HepG2 (cell line): Measurements from ENCODE around the gene LIME1. TPM values are rescaled to one million over a fixed set of nuclear protein-coding genes. Genes with fewer than 3 reads are reported as not detected.

ENCODE experiments used
- AKAP8 ChIP-seq: sonication (generic); formaldehyde crosslinking; IDR thresholded peaks from 2 replicates; pipeline ENCODE4 v1.5.1; 2020; ENCODE audit warnings: mild to moderate bottlenecking, missing genetic modification reagents
- CBX5 ChIP-seq: sonication (generic); formaldehyde crosslinking; IDR thresholded peaks from 2 replicates; pipeline ENCODE4 v1.4.0; 2020; ENCODE audit warnings: missing genetic modification reagents, borderline replicate concordance
- GPN1 ChIP-seq: sonication (generic); formaldehyde crosslinking; IDR thresholded peaks from 2 replicates; pipeline ENCODE4 v1.5.1; 2020; ENCODE audit warnings: missing genetic modification reagents, borderline replicate concordance
- HNRNPH1 ChIP-seq: fragments of 200-400 bp; formaldehyde crosslinking; optimal IDR thresholded peaks from 2 replicates; pipeline ENCODE3; 2017; ENCODE audit warnings: mild to moderate bottlenecking, low read depth, low read length
- HOXD1 ChIP-seq: sonication (generic); formaldehyde crosslinking; IDR thresholded peaks from 2 replicates; pipeline ENCODE4 v1.5.0; 2020; ENCODE audit warnings: missing genetic modification reagents
- MIER2 ChIP-seq: IDR thresholded peaks from 2 replicates; pipeline ENCODE4 v1.6.1; 2016; ENCODE audit warnings: missing biosample characterization, missing genetic modification reagents
- RELA ChIP-seq: sonication (generic); formaldehyde crosslinking; IDR thresholded peaks from 2 replicates; pipeline ENCODE4 v1.4.0; 2020; ENCODE audit warnings: missing genetic modification reagents
- RERE ChIP-seq: IDR thresholded peaks from 2 replicates; pipeline ENCODE4 v1.6.1; 2016; ENCODE audit warnings: low read depth, missing genetic modification reagents, missing compliant biosample characterization
- SATB2 ChIP-seq: sonication (generic); formaldehyde crosslinking; IDR thresholded peaks from 2 replicates; pipeline ENCODE4 v1.5.0; 2020; ENCODE audit warnings: missing genetic modification reagents
- SIX4 ChIP-seq: sonication (generic); formaldehyde crosslinking; IDR thresholded peaks from 2 replicates; pipeline ENCODE4 v1.4.0; 2020; ENCODE audit warnings: missing genetic modification reagents
- SOX5 ChIP-seq: IDR thresholded peaks from 2 replicates; pipeline ENCODE4 v1.6.1; 2016; ENCODE audit warnings: borderline replicate concordance
- TAF1 ChIP-seq: sonication (generic); formaldehyde crosslinking; IDR thresholded peaks from 2 replicates; pipeline ENCODE4 v1.4.0; 2020; ENCODE audit warnings: missing genetic modification reagents
- WIZ ChIP-seq: sonication (generic); formaldehyde crosslinking; IDR thresholded peaks from 2 replicates; pipeline ENCODE4 v1.5.1; 2020; ENCODE audit warnings: mild to moderate bottlenecking, missing genetic modification reagents
- polyA plus RNA-seq, 8 experiments: library from polyadenylated mRNA; depleted of rRNA in 3 of 8; stranded (reverse) in 7 of 8; unstranded in 1 of 8; fragments of >200 nt; fragmentation: Illumina TruSeq in 4 of 8; extraction: Trizol in 4 of 8; gene quantifications; 2 replicates each; pipeline versions ENCODE4 v1.2.1 to v1.2.3, GENCODE V29; 2011 to 2016; ENCODE audit warnings: low read depth in 4 of 8, missing spikeins in 1 of 8, mixed read lengths in 1 of 8; ENCODE audit not compliant: insufficient read depth in 1 of 8
- total RNA-seq, 5 experiments: library from RNA; depleted of rRNA; stranded (reverse); fragments of >200 nt; fragmentation: Illumina TruSeq; extraction: Trizol; gene quantifications; 2 replicates each; pipeline ENCODE4 v1.2.3, GENCODE V29; 2016; ENCODE audit warnings: low read depth in 1 of 5
- TF ChIP-seq, protein P1 (sequence below), 2 experiments: fragments of 450-650 bp in 1 of 2; sonication (generic) in 1 of 2; formaldehyde crosslinking in 1 of 2; IDR thresholded peaks; 2 replicates each; pipeline versions ENCODE4 v1.6.1 to v1.8.0; 2016 to 2022; ENCODE audit warnings: antibody characterized with exemption in 1 of 2, mild to moderate bottlenecking in 1 of 2, missing genetic modification reagents in 1 of 2
- TF ChIP-seq, protein P2 (sequence below): sonication (generic); formaldehyde crosslinking; IDR thresholded peaks from 2 replicates; pipeline ENCODE4 v1.4.0; 2020; ENCODE audit warnings: mild to moderate bottlenecking, missing genetic modification reagents

Gene LIME1
- total and polyA plus RNA-seq, 2 of the 13 experiments (the other 11 are each of a cell fraction or from before 2014, with no cell fraction given), result 13.0 to 61.5 TPM

GRCh38 chr20:63696628-63697356 lies 39.7 kb upstream of the LIME1 start, which contains the start of gene TNFRSF6B (continued):
- 0 out of 2 replicates have a peak, but pooled peaks have one; percentile 35 for TF ChIP-seq RERE (CRISPR knock-in tag)
- TF ChIP-seq GPN1 (CRISPR knock-in tag), result 0 out of 2 replicates have a peak, but pooled peaks have one; percentile 37
- TF ChIP-seq HNRNPH1, result peak; percentile 1
- TF ChIP-seq AKAP8 (CRISPR knock-in tag), result peak; percentile 100
- no peak for TF ChIP-seq HOXD1 (CRISPR knock-in tag)
- TF ChIP-seq CBX5 (CRISPR knock-in tag), result no peak
- TF ChIP-seq SOX5 (CRISPR knock-in tag), result peak; percentile 28; the same call in 1 of the 2 replicates
- TF ChIP-seq SIX4 (CRISPR knock-in tag), result no peak
- TF ChIP-seq, protein P1, sequence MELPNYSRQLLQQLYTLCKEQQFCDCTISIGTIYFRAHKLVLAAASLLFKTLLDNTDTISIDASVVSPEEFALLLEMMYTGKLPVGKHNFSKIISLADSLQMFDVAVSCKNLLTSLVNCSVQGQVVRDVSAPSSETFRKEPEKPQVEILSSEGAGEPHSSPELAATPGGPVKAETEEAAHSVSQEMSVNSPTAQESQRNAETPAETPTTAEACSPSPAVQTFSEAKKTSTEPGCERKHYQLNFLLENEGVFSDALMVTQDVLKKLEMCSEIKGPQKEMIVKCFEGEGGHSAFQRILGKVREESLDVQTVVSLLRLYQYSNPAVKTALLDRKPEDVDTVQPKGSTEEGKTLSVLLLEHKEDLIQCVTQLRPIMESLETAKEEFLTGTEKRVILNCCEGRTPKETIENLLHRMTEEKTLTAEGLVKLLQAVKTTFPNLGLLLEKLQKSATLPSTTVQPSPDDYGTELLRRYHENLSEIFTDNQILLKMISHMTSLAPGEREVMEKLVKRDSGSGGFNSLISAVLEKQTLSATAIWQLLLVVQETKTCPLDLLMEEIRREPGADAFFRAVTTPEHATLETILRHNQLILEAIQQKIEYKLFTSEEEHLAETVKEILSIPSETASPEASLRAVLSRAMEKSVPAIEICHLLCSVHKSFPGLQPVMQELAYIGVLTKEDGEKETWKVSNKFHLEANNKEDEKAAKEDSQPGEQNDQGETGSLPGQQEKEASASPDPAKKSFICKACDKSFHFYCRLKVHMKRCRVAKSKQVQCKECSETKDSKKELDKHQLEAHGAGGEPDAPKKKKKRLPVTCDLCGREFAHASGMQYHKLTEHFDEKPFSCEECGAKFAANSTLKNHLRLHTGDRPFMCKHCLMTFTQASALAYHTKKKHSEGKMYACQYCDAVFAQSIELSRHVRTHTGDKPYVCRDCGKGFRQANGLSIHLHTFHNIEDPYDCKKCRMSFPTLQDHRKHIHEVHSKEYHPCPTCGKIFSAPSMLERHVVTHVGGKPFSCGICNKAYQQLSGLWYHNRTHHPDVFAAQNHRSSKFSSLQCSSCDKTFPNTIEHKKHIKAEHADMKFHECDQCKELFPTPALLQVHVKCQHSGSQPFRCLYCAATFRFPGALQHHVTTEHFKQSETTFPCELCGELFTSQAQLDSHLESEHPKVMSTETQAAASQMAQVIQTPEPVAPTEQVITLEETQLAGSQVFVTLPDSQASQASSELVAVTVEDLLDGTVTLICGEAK (IDR thresholded peaks at IDR 0.05), result no peak
- TF ChIP-seq, protein P1 (CRISPR knock-in tag; IDR thresholded peaks at IDR 0.05), result peak; percentile 21; the same call in 1 of the 2 replicates
- TF ChIP-seq TAF1, result 0 out of 2 replicates have a peak, but pooled peaks have one; percentile 14
- no peak for TF ChIP-seq SATB2
- TF ChIP-seq MIER2 (CRISPR knock-in tag), result peak; percentile 40; the same call in 1 of the 2 replicates
- peak; percentile 76 for TF ChIP-seq WIZ
- TF ChIP-seq RELA (CRISPR knock-in tag), result no peak
- TF ChIP-seq, protein P2, sequence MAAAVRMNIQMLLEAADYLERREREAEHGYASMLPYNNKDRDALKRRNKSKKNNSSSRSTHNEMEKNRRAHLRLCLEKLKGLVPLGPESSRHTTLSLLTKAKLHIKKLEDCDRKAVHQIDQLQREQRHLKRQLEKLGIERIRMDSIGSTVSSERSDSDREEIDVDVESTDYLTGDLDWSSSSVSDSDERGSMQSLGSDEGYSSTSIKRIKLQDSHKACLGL (CRISPR knock-in tag), result peak; percentile 83
